SK-N-SH (cell line): Measurements from ENCODE around the gene SPRED1. TPM values are rescaled to one million over a fixed set of nuclear protein-coding genes. Genes with fewer than 3 reads are reported as not detected.

Experiments used
- CTCF ChIA-PET: fragments of 300-600, 350-600 bp; formaldehyde crosslinking; extraction: SDS; loops from one replicate; lab custom pipeline; 2021; lab: Yijun Ruan, JAX
- POLR2A ChIA-PET: fragments of 350-600 bp; sonication (Branson Sonifier 250); formaldehyde crosslinking; extraction: SDS; loops from one replicate; lab custom pipeline; 2020; ENCODE audit warnings: antibody characterized with exemption, inconsistent platforms; lab: Yijun Ruan, JAX
- DNase-seq: peaks from one replicate; pipeline ENCODE4 v3.0.0; 2012
- H2AFZ ChIP-seq: fragments of 200-600 bp; sonication (generic); 2 replicates; pipeline ENCODE4 v1.8.1; 2016; ENCODE audit warnings: antibody characterized with exemption, mild to moderate bottlenecking, low read depth
- H3F3A ChIP-seq: fragments of 200-600 bp; sonication (generic); replicated peaks from 2 replicates; pipeline ENCODE3; 2016; ENCODE audit warnings: antibody characterized with exemption, mild to moderate bottlenecking; ENCODE audit not compliant: insufficient read depth
- H3K27ac ChIP-seq, 2 experiments: fragments of 200-500 bp in 1 of 2; fragments of 200-600 bp in 1 of 2; sonication (Bioruptor generic) in 1 of 2; sonication (generic), shearing (Covaris generic) in 1 of 2; 2 replicates each; pipeline versions ENCODE4 v1.5.1 to v1.6.1; 2014 to 2016; ENCODE audit warnings: low read depth in 2 of 2, inconsistent platforms in 1 of 2, low read length in 1 of 2, mild to moderate bottlenecking in 1 of 2, mixed read lengths in 1 of 2
- H3K27me3 ChIP-seq: fragments of 200-600 bp; sonication (generic), shearing (Covaris generic); 2 replicates; pipeline ENCODE4 v1.6.1; 2016; ENCODE audit warnings: mixed run types; ENCODE audit not compliant: insufficient read depth
- H3K36me3 ChIP-seq, 2 experiments: fragments of 200-500 bp in 1 of 2; fragments of 200-600 bp in 1 of 2; sonication (Bioruptor generic) in 1 of 2; sonication (generic) in 1 of 2; replicated peaks in 1 of 2; 2 replicates each; pipeline versions ENCODE3 to v1.5.1; 2014 to 2016; ENCODE audit warnings: low read length in 1 of 2, mild to moderate bottlenecking in 1 of 2; ENCODE audit not compliant: insufficient read depth in 2 of 2, control insufficient read depth in 1 of 2
- H3K4me1 ChIP-seq, 2 experiments: fragments of 200-500 bp in 1 of 2; fragments of 200-600 bp in 1 of 2; sonication (Bioruptor generic) in 1 of 2; sonication (generic), shearing (Covaris generic) in 1 of 2; 2 replicates each; pipeline versions ENCODE4 v1.5.1 to v1.6.1; 2014 to 2016; ENCODE audit warnings: low read depth in 1 of 2, low read length in 1 of 2, mixed run types in 1 of 2; ENCODE audit not compliant: insufficient read depth in 2 of 2, control insufficient read depth in 1 of 2
- H3K4me2 ChIP-seq: fragments of 200-600 bp; sonication (generic), shearing (Covaris generic); 2 replicates; pipeline ENCODE4 v1.6.1; 2017; ENCODE audit warnings: mixed run types
- H3K4me3 ChIP-seq, 2 experiments: fragments of 200-500 bp in 1 of 2; fragments of 200-600 bp in 1 of 2; sonication (Bioruptor generic) in 1 of 2; sonication (generic), shearing (Covaris generic) in 1 of 2; 2 replicates each; pipeline versions ENCODE4 v1.5.1 to v1.8.1; 2014 to 2016; ENCODE audit warnings: low read depth in 2 of 2, inconsistent platforms in 1 of 2, low read length in 1 of 2, mild to moderate bottlenecking in 1 of 2, mixed read lengths in 1 of 2, moderate library complexity in 1 of 2
- H3K79me2 ChIP-seq: fragments of 200-600 bp; sonication (generic); 2 replicates; pipeline ENCODE4 v1.8.1; 2017; ENCODE audit warnings: mild to moderate bottlenecking; ENCODE audit not compliant: insufficient read depth
- H3K9ac ChIP-seq: fragments of 200-600 bp; sonication (generic); 2 replicates; pipeline ENCODE4 v1.6.1; 2017; ENCODE audit warnings: mixed run types
- H3K9me2 ChIP-seq: fragments of 200-600 bp; sonication (generic); 2 replicates; pipeline ENCODE4 v1.6.1; 2017; ENCODE audit warnings: mixed run types
- H3K9me3 ChIP-seq: fragments of 200-600 bp; sonication (generic); 2 replicates; pipeline ENCODE4 v1.6.1; 2017; ENCODE audit warnings: mixed run types, mild to moderate bottlenecking, moderate library complexity
- H4K20me1 ChIP-seq: fragments of 200-600 bp; sonication (generic); 2 replicates; pipeline ENCODE4 v1.6.1; 2017; ENCODE audit warnings: mild to moderate bottlenecking, mixed run types; ENCODE audit not compliant: insufficient read depth
- EP300 ChIP-seq, 2 experiments: IDR thresholded peaks; 2 replicates each; pipeline versions ENCODE4 v1.4.0 to v1.6.1; 2012; ENCODE audit warnings: borderline replicate concordance in 1 of 2, low read depth in 1 of 2, low read length in 1 of 2
- FOXM1 ChIP-seq: IDR thresholded peaks from 2 replicates; pipeline ENCODE4 v1.4.0; 2012; ENCODE audit warnings: low read depth, mild to moderate bottlenecking
- NFIC ChIP-seq: IDR thresholded peaks from 2 replicates; pipeline ENCODE4 v1.4.0; 2012; ENCODE audit warnings: borderline replicate concordance
- PBX3 ChIP-seq: IDR thresholded peaks from 2 replicates; pipeline ENCODE4; 2012
- RAD21 ChIP-seq: IDR thresholded peaks from 2 replicates; pipeline ENCODE4 v1.6.1; 2012; ENCODE audit warnings: mild to moderate bottlenecking, low read length
- REST ChIP-seq: IDR thresholded peaks from 2 replicates; pipeline ENCODE4 v1.6.1; 2012; ENCODE audit warnings: mild to moderate bottlenecking, low read depth, low read length, moderate library complexity
- WGBS: methylation state at CpG from one replicate; pipeline ENCODE4 v1.1.6; 2017; ENCODE audit warnings: low lambda C conversion rate; 5-methylcytosine and 5-hydroxymethylcytosine counted together
- polyA plus RNA-seq, 3 experiments: library from polyadenylated mRNA; depleted of rRNA; stranded (reverse); fragments of >200 nt; gene quantifications; 2 replicates each; pipeline ENCODE4 v1.2.3, GENCODE V29; 2012

Gene SPRED1
- polyA plus RNA-seq, 1 of the 3 experiments (the other 2 are of a cell fraction), result 4.4 TPM

GRCh38 chr15:38263251-38263650 lies 10.6 kb downstream of the SPRED1 start:
- Histone ChIP-seq H3K27ac (peak overlapping the region in 1 of 2 experiments; percentile 19; a peak in 1 of 4 replicates), H3K4me2 (no peak overlapping the region), H3K9me2 (no peaks in the 10 kb centered on the region), H3K27me3 (no peaks in the 10 kb centered on the region), H3K79me2 (peaks cover 100% of the 10 kb centered on the region), H3K36me3 (no peaks in the 10 kb centered on the region), H2AFZ (no peak overlapping the region), H4K20me1 (peaks cover 99% of the 10 kb centered on the region), H3K9me3 (no peaks in the 10 kb centered on the region), H3F3A (peaks cover 10% of the 10 kb centered on the region), H3K9ac (no peak overlapping the region), H3K4me3 (no peak overlapping the region), H3K4me1 (peaks cover 8 to 13% of the 10 kb centered on the region in 2 experiments; a peak in 3 of 4 replicates)
- DNase-seq, result no peak
- CTCF ChIA-PET, result interaction anchor here (1.4 to 6.3 kb wide), 2 partner anchors 11 to 267 kb away, joined by 3 to 26 read pairs; partner anchors contain the start of gene SPRED1
- 94% methylated on average over 3 of the region's 3 CpGs for WGBS
- POLR2A ChIA-PET, result no interaction called here
- TF ChIP-seq EP300 (IDR thresholded peaks at IDR 0.05; ENCODE audit: borderline replicate concordance in 1 of 2, low read depth in 1 of 2, low read length in 1 of 2), result no peak
- TF ChIP-seq REST, result no peak
- TF ChIP-seq RAD21, result no peak
- TF ChIP-seq FOXM1, result no peak

GRCh38 chr15:38263996-38264395 lies 11.4 kb downstream of the SPRED1 start:
- H3K4me1 ChIP-seq, result peaks cover 6 to 15% of the 10 kb centered on the region in 2 experiments; a peak in 3 of 4 replicates
- no peaks in the 10 kb centered on the region for H3K9me3 ChIP-seq
- 82% methylated on average over 3 of the region's 3 CpGs for WGBS
- H3K27me3 ChIP-seq, result no peaks in the 10 kb centered on the region
- no peak overlapping the region for H2AFZ ChIP-seq
- no peaks in the 10 kb centered on the region for H3K9me2 ChIP-seq
- no peak overlapping the region for H3K9ac ChIP-seq
- peaks cover 10% of the 10 kb centered on the region for H3F3A ChIP-seq
- no peak overlapping the region for H3K4me2 ChIP-seq
- peaks cover 99% of the 10 kb centered on the region for H4K20me1 ChIP-seq
- H3K4me3 ChIP-seq, result no peak overlapping the region
- H3K79me2 ChIP-seq, result peaks cover 100% of the 10 kb centered on the region
- TF ChIP-seq PBX3, result peak; percentile 41; the same call in 1 of the 2 replicates
- no peak for TF ChIP-seq NFIC
- TF ChIP-seq, all 33 proteins: peak for 1
- POLR2A ChIA-PET, result interaction anchor here (1.6 kb wide), 1 partner anchor 12 kb away, joined by 7 read pairs; no protein-coding TSS in a partner anchor
- no peak for DNase-seq
- Histone ChIP-seq H3K36me3 (peaks cover 0 to under 1% of the 10 kb centered on the region in 2 experiments), H3K27ac (peak overlapping the region in 1 of 2 experiments; percentile 19; a peak in 2 of 4 replicates)
- CTCF ChIA-PET, result interaction anchor here (0.7 to 6.3 kb wide), 3 partner anchors 12 to 268 kb away, joined by 3 to 26 read pairs (median 3); partner anchors contain the start of gene SPRED1
